ENCODE results near the gene ELK3. TPM values are rescaled to one million over a fixed set of nuclear protein-coding genes. Genes with fewer than 3 reads are reported as not detected.

Gene ELK3
- total and polyA plus RNA-seq, 2 of the 8 experiments (the other 6 are each of a cell fraction or from before 2014, with no cell fraction given) = 3.5 to 14.3 TPM

DNA sequence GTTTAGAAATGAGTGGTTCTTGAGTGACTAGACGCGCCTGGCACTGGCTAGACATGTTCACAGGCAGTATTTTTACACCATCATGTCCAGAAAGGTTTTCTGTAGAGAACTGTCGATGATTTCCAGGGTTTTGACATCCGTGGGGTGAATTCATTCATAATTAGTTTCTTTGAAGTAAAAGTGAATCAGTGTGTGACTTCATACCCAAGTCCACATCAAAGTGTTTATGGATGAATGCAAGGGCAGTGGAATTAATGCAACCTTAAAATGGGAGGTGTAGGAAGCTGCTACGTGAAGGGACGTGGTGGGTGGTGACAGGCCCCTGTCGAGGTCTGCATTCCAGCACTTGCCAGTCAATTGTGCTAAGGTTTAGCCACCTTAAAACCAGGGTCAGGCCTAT lies 38.4 kb upstream of the ELK3 start:
- no peak overlapping the region for H2BK5ac ChIP-seq (ENCODE audit: low read depth, low read length)
- H2BK120ac ChIP-seq (replicated peaks; ENCODE audit: low read depth, low read length) = no peak overlapping the region
- DNase-seq (ENCODE audit: low read depth in 1 of 2, low spot score in 2 of 2) = no peak
- no peak overlapping the region for H3K56ac ChIP-seq (replicated peaks; ENCODE audit: insufficient read length, low read depth, low read length)
- H3K23me2 ChIP-seq (ENCODE audit: low read depth, low read length) = no peaks in the 10 kb centered on the region; the same call in 1 of the 2 replicates
- H4K5ac ChIP-seq (ENCODE audit: insufficient read length, low read depth, low read length) = no peak overlapping the region
- no peak overlapping the region for H3K4me2 ChIP-seq (ENCODE audit: insufficient read depth in 1 of 2, low read depth in 2 of 2, low read length in 2 of 2)
- H2AK5ac ChIP-seq (ENCODE audit: low read depth, low read length) = no peak overlapping the region
- H3K4me1 ChIP-seq (replicated peaks in 1 of 4; ENCODE audit: control insufficient read depth in 3 of 4, insufficient read depth in 4 of 4, low read length in 3 of 4) = peaks cover 0 to 1% (median 0%) of the 10 kb centered on the region in 4 experiments; a peak in 1 of 7 replicates
- H3K36me3 ChIP-seq (ENCODE audit: control insufficient read depth in 2 of 4, insufficient read depth in 4 of 4, low read length in 3 of 4) = no peaks in the 10 kb centered on the region
- no peak overlapping the region for H3K27ac ChIP-seq (ENCODE audit: low read depth, low read length)
- H2BK12ac ChIP-seq (ENCODE audit: low read depth, low read length) = no peak overlapping the region
- TF ChIP-seq FOSL1 (IDR thresholded peaks at IDR 0.05; ENCODE audit: insufficient read depth, low read depth, low read length) = no peak
- no peak overlapping the region for H2AFZ ChIP-seq (ENCODE audit: low read length)
- no peak overlapping the region for H3K14ac ChIP-seq (ENCODE audit: insufficient read length)
- H3K23ac ChIP-seq (ENCODE audit: insufficient read length) = no peak overlapping the region
- no peaks in the 10 kb centered on the region for H3K79me1 ChIP-seq (ENCODE audit: low read depth, low read length)
- ChIA-PET CTCF (ENCODE audit: partially characterized antibody) (interaction anchor here (0.6 kb wide), 1 partner anchor 60 kb away, joined by 3 read pairs; no protein-coding TSS in a partner anchor), POLR2A (ENCODE audit: partially characterized antibody) (no interaction called here)
- H3K4ac ChIP-seq (replicated peaks; ENCODE audit: insufficient read length, low read depth, low read length) = no peak overlapping the region
- no peak overlapping the region for H4K91ac ChIP-seq (replicated peaks; ENCODE audit: insufficient read length, low read length)
- 85% methylated on average over 7 of the region's 7 CpGs; no CpG with 5 or more reads in 1 of the 2 experiments for WGBS, 2 experiments (ENCODE audit: extremely low coverage in 1 of 2, insufficient coverage in 1 of 2, insufficient read length in 1 of 2, insufficient replicate concordance in 2 of 2, low coverage in 1 of 2, low lambda C conversion rate in 2 of 2, missing lambda C conversion rate in 1 of 2)
- no peak overlapping the region for H2BK20ac ChIP-seq (ENCODE audit: low read length)
- no peak for FAIRE-seq
- H4K8ac ChIP-seq (ENCODE audit: extremely low read depth, insufficient read depth, low read length) = no peak overlapping the region
- no peak overlapping the region for H3K18ac ChIP-seq (ENCODE audit: extremely low read depth, low read length)
- no peaks in the 10 kb centered on the region for H3K79me2 ChIP-seq (ENCODE audit: control insufficient read depth in 1 of 2, insufficient read depth in 2 of 2, low read length in 2 of 2)
- no peaks in the 10 kb centered on the region for H3K27me3 ChIP-seq (replicated peaks in 1 of 4; ENCODE audit: control insufficient read depth in 3 of 4, extremely low read depth in 1 of 4, insufficient read depth in 3 of 4, low read length in 3 of 4)
- no peak overlapping the region for H3K4me3 ChIP-seq (ENCODE audit: extremely low read depth in 1 of 4, insufficient read depth in 2 of 4, low read depth in 3 of 4, low read length in 4 of 4)
- H2BK15ac ChIP-seq (ENCODE audit: low read length) = no peak overlapping the region
- no peak overlapping the region for H3K9ac ChIP-seq (replicated peaks in 1 of 4; ENCODE audit: extremely low read depth in 1 of 4, low read depth in 3 of 4, low read length in 3 of 4)
- no peaks in the 10 kb centered on the region for H3K9me3 ChIP-seq (ENCODE audit: insufficient read depth in 2 of 2, low read depth in 1 of 2, low read length in 1 of 2)
- no peaks in the 10 kb centered on the region for H4K20me1 ChIP-seq (replicated peaks in 1 of 2; ENCODE audit: control insufficient read depth in 1 of 2, insufficient read depth in 2 of 2, low read length in 2 of 2)
